HG03354 (cell line): ENCODE results near the gene KCNJ1.
A peak's percentile ranks its signal among the peaks of the same experiment; 100 is the strongest.

ENCODE experiments used
- ATAC-seq: cut with Tn5 transposase; IDR thresholded peaks from one replicate; pipeline ENCODE4 v1.9.1; 2021; ENCODE audit warnings: mild to moderate bottlenecking; ENCODE audit not compliant: unreplicated experiment, poor library complexity, severe bottlenecking

The KCNJ1 gene

GRCh38 chr11:128856241-128856640 is 10.9 kb downstream of the KCNJ1 start:
- ATAC-seq: no peak

DNA sequence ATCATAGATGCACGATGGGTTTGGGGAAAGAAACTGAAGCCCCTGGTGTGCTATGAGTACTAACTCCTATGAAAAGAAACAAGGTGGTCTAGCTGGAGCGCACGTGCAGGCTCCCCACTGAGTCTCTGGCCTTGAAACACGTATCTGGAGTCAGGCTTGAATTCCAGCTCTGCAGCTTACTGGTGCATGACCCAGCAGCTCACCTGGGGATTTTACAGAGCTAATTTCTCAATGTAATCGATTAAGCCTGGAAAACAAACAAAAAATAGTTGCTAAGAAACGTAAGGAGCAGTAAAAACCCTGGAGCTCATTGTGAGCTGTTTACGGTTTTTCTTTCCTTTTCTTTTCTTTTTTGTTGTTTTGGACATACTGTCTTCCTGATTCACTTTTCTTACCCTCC is 12.3 kb downstream of the KCNJ1 start:
- no peak for ATAC-seq

DNA sequence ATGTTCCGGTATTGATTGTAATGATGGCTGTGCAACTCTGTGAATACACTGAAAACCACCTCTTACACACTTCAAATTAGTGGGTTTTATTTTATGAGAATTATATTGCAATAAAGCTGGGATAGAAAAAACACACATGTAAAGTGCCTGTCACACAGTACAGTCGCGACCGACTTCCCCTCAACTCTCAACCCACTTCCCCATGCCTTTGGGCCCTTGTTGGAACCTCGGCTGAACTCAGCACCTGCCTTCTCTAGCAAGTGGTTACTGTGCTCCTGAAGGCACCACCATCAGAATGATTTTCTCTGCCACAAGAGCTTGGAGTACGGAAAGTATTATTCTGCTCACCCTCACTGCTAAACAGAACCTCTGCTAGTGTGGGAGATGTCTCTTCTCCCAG is 13.5 kb downstream of the KCNJ1 start:
- ATAC-seq: no peak

GRCh38 chr11:128852327-128853023 is 14.6 kb downstream of the KCNJ1 start:
- no peak for ATAC-seq

GRCh38 chr11:128848815-128849455 is 18.2 kb downstream of the KCNJ1 start:
- peak; percentile 94 for ATAC-seq

- ATAC-seq: no peak
Measured at GRCh38 chr11:128846985-128847384, 20.1 kb downstream of the KCNJ1 start.

GRCh38 chr11:128845334-128845780 is 21.7 kb downstream of the KCNJ1 start:
- ATAC-seq: no peak

DNA sequence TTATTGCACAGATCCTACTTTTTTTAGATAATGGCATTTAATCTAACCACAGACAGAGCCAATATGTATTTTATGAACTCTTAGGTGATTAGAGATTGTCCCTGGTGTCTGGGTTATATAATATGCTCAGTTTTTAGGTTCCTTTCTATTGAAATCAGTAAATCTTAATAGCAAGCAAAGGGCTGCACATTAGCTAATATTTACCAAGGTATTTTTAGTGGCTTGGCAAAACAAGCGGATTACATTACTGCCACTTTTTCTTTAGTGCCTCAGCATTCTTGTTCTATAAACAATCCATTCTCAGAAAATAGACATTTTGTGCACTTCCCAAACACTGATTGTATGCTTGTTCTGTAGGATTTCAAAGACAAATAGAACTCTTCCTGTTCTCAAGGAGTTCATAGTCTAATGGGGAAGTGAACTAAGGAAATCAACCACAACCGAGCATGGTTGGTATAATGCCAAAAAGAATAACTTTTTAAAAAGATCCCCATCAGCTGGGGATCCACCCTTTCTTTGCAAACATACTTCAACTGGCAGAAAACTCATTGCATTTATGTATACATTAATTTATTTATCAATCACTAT is 23.8 kb downstream of the KCNJ1 start:
- ATAC-seq: no peak

GRCh38 chr11:128841461-128842072 is 25.5 kb downstream of the KCNJ1 start:
- no peak for ATAC-seq

- ATAC-seq: no peak
Measured at GRCh38 chr11:128840783-128841182, 26.3 kb downstream of the KCNJ1 start.

- no peak for ATAC-seq
Measured at GRCh38 chr11:128840137-128840536, 27.0 kb downstream of the KCNJ1 start.

- ATAC-seq: no peak
Measured at GRCh38 chr11:128839081-128839480, 28.0 kb downstream of the KCNJ1 start.

- ATAC-seq: no peak
Measured at GRCh38 chr11:128837627-128838026, 29.5 kb downstream of the KCNJ1 start.

GRCh38 chr11:128835741-128836430 is 31.2 kb downstream of the KCNJ1 start:
- no peak for ATAC-seq

DNA sequence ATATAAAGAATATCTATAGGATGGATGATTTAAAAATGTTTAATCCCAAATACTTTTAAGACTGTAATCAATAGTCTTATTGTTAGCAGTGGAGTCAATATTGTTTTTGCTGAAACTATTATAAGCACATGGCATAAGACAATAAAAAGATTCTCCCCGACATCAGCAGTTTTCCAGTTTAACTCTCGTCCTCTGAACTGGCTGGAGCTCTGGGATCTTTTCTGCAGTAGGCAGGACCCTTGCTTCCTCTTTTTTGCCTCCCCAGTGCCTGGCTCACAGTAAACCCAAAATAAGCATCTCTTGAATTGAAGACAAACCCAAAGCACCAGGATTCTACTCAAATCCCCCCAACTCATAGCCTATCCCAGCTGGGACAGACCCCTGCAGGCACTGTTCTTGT is 32.9 kb downstream of the KCNJ1 start:
- ATAC-seq: no peak

DNA sequence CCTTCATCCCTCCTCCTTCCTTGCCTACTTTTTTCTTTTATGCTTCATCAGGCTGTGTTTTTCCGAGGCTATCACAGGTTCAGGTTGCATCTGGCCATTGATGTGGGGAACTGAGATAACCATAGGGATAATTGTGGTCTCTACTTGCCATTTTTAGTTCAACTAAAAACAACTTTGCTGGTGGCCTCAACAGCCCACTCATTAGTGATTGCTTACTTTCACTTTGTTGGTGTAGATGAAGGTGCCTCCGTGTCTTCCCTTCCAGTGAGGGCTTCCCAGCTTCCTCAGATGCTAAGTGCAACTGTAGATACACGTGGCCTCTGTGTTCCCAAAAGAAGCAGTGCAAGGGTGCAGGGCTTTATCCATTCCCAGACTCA is 35.0 kb downstream of the KCNJ1 start:
- peak; percentile 43 for ATAC-seq

GRCh38 chr11:128831174-128832120 is 35.6 kb downstream of the KCNJ1 start:
- ATAC-seq: peak; percentile 88

DNA sequence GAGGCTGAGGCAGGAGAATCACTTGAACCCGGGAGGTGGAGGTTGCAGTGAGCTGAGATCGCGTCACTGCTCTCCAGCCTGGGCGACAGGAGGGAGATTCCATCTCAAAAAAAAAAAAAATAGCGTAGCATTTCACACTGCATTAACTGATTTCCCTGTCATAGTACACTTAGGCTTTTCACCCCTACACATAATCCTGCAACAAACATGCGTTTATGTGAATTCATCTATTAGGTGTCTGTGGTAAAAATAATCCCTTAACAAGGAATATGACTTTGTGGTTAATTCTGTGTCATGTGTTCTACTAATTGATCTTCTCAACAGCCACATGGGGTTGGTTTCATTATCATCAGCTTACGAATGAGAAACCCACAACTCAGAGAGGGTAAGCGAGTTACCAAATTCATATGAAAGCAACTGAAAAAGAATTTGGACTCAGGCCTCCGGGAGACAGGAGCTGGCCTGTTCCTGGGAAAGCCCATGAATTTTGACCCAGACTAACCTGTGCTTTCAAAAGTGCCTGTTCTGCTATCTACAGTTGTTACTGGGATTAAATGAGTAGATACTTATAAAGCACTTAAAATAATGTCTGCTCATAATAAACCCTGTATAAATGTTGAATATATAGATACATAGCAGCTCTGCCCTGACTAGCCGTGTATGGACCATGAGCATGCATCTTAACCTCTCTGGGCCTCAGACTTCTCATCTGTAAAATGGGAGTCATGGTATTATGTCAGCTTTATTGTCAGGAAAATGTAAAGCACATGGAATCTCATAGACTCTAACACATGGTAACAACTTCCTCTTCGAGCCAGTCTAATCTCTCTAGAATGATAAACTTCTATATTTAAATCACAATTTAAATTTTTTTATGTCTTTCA is 36.6 kb downstream of the KCNJ1 start:
- peak; percentile 36 for ATAC-seq
